Parathyroid adenoma (tissue), 2 donors: Measurements from ENCODE around the gene NLRP9.
"Not testable (repeated sequence)": the region's sequence is repeated elsewhere in the genome, so short reads cannot be mapped to it uniquely, and the experiment has no call there.

Source experiments
- H2AFZ ChIP-seq: fragments of 300-600 bp; sonication (generic); one replicate; pipeline ENCODE4 v1.7.0; 2017; ENCODE audit warnings: antibody characterized with exemption, mild to moderate bottlenecking
- H3K27ac ChIP-seq: fragments of 300-600 bp; sonication (generic); one replicate; pipeline ENCODE4 v1.7.0; 2017
- H3K27me3 ChIP-seq: fragments of 300-600 bp; sonication (generic); one replicate; pipeline ENCODE4 v1.7.0; 2017; ENCODE audit warnings: low read length; ENCODE audit not compliant: control insufficient read depth, insufficient read depth
- H3K36me3 ChIP-seq: fragments of 300-600 bp; sonication (generic); one replicate; pipeline ENCODE4 v1.7.0; 2017; ENCODE audit warnings: low read length; ENCODE audit not compliant: control insufficient read depth, insufficient read depth
- H3K4me1 ChIP-seq: fragments of 300-600 bp; sonication (generic); one replicate; pipeline ENCODE4 v1.7.0; 2017; ENCODE audit warnings: control low read depth
- H3K4me2 ChIP-seq: fragments of 300-600 bp; sonication (generic); one replicate; pipeline ENCODE4 v1.7.0; 2017; ENCODE audit warnings: low read length
- H3K4me3 ChIP-seq: fragments of 300-600 bp; sonication (generic); one replicate; pipeline ENCODE4 v1.7.0; 2017; ENCODE audit warnings: low read depth, low read length
- H3K79me2 ChIP-seq: fragments of 300-600 bp; sonication (generic); one replicate; pipeline ENCODE4 v1.7.0; 2017; ENCODE audit warnings: control low read depth
- H3K9ac ChIP-seq: fragments of 300-600 bp; sonication (generic); one replicate; pipeline ENCODE4 v1.7.0; 2017; ENCODE audit warnings: mild to moderate bottlenecking
- H3K9me3 ChIP-seq: fragments of 300-600 bp; sonication (generic); one replicate; pipeline ENCODE4 v1.7.0; 2017; ENCODE audit warnings: low read length; ENCODE audit not compliant: control insufficient read depth
- CTCF ChIP-seq: fragments of 300-600 bp; sonication (generic); IDR thresholded peaks from one replicate; pipeline ENCODE4 v1.7.0; 2017; ENCODE audit warnings: antibody characterized with exemption, mild to moderate bottlenecking
- donor health status: primary hyperparathyroidism.

NLRP9 gene

GRCh38 chr19:55766466-55766865 lies 28.3 kb upstream of the NLRP9 start:
- no peaks in the 10 kb centered on the region for H3K4me1 ChIP-seq
- no peak overlapping the region for H2AFZ ChIP-seq
- H3K36me3 ChIP-seq: no peaks in the 10 kb centered on the region
- no peak for TF ChIP-seq CTCF
- H3K4me2 ChIP-seq: no peak overlapping the region
- H3K27ac ChIP-seq: no peak overlapping the region
- H3K9me3 ChIP-seq: no peaks in the 10 kb centered on the region
- no peaks in the 10 kb centered on the region for H3K27me3 ChIP-seq
- no peak overlapping the region for H3K9ac ChIP-seq
- no peaks in the 10 kb centered on the region for H3K79me2 ChIP-seq
- H3K4me3 ChIP-seq: no peak overlapping the region

GRCh38 chr19:55758797-55759196 lies 20.6 kb upstream of the NLRP9 start, which contains the start of gene RFPL4A:
TSS of gene RFPL4A (plus strand) at chr19:55759097. CDS start at chr19:55761801, 2,704 bp downstream.
- H2AFZ ChIP-seq, H3K4me2 ChIP-seq, H3K36me3 ChIP-seq, H3K9ac ChIP-seq, H3K27me3 ChIP-seq, H3K4me1 ChIP-seq, H3K9me3 ChIP-seq, H3K79me2 ChIP-seq, H3K4me3 ChIP-seq, H3K27ac ChIP-seq: not testable (repeated sequence)

GRCh38 chr19:55756808-55757207 lies 18.6 kb upstream of the NLRP9 start:
- not testable (repeated sequence) for H3K4me2 ChIP-seq, H3K27ac ChIP-seq, H3K4me3 ChIP-seq, H2AFZ ChIP-seq, H3K9me3 ChIP-seq, H3K27me3 ChIP-seq, H3K4me1 ChIP-seq, H3K79me2 ChIP-seq, H3K9ac ChIP-seq, H3K36me3 ChIP-seq

- Histone ChIP-seq H3K9ac (no peak overlapping the region), H3K4me1 (no peaks in the 10 kb centered on the region), H3K4me2 (no peak overlapping the region), H3K27me3 (no peaks in the 10 kb centered on the region), H3K36me3 (no peaks in the 10 kb centered on the region), H2AFZ (no peak overlapping the region), H3K27ac (no peak overlapping the region), H3K4me3 (no peak overlapping the region), H3K79me2 (no peaks in the 10 kb centered on the region), H3K9me3 (no peaks in the 10 kb centered on the region)
- TF ChIP-seq CTCF: no peak
These were observed 15.2 kb upstream of the NLRP9 start for GRCh38 chr19:55753401-55753800.

- H3K4me2 ChIP-seq: no peak overlapping the region
- H2AFZ ChIP-seq: no peak overlapping the region
- H3K4me1 ChIP-seq: no peaks in the 10 kb centered on the region
- H3K27me3 ChIP-seq: no peaks in the 10 kb centered on the region
- no peak overlapping the region for H3K4me3 ChIP-seq
- H3K9ac ChIP-seq: no peak overlapping the region
- no peak for TF ChIP-seq CTCF
- H3K27ac ChIP-seq: no peak overlapping the region
- H3K79me2 ChIP-seq: no peaks in the 10 kb centered on the region
- H3K9me3 ChIP-seq: no peaks in the 10 kb centered on the region
- H3K36me3 ChIP-seq: no peaks in the 10 kb centered on the region
These were observed 12.5 kb upstream of the NLRP9 start for GRCh38 chr19:55750715-55751114.

- H2AFZ ChIP-seq, H3K36me3 ChIP-seq, H3K4me3 ChIP-seq, H3K4me2 ChIP-seq, H3K9me3 ChIP-seq, H3K79me2 ChIP-seq, H3K4me1 ChIP-seq, H3K27me3 ChIP-seq, H3K27ac ChIP-seq, H3K9ac ChIP-seq: not testable (repeated sequence)
These were observed 7.8 kb downstream of the NLRP9 start for GRCh38 chr19:55730378-55730777.
